WTC11 (cell line): Measurements from ENCODE around the gene PRKAR1B. TPM values are rescaled to one million over a fixed set of nuclear protein-coding genes. Genes with fewer than 3 reads are reported as not detected.

Experiments
- ATAC-seq: fragments of 200-7000 bp; cut with Tn5 transposase; 2 replicates; pipeline ENCODE4 v1.10.0; 2021; ENCODE audit warnings: mild to moderate bottlenecking, moderate library complexity
- CTCF ChIA-PET: fragments of 300-600 bp; sonication (Branson Sonifier 250); formaldehyde crosslinking; loops from one replicate; lab custom pipeline; 2021; ENCODE audit warnings: antibody characterized with exemption; lab: Charles Lee
- POLR2A ChIA-PET: fragments of 350-600 bp; sonication (Branson Sonifier 250); formaldehyde crosslinking; loops from one replicate; lab custom pipeline; 2021; ENCODE audit warnings: antibody characterized with exemption; lab: Charles Lee
- DNase-seq: peaks from one replicate; pipeline ENCODE4 v3.0.0; 2021; ENCODE audit warnings: low spot score
- H3K27ac Mint-ChIP-seq: 2 replicates; pipeline ENCODE4 v1.8.0; 2021; ENCODE audit warnings: mixed read lengths
- H3K27me3 Mint-ChIP-seq: 2 replicates; pipeline ENCODE4 v1.8.0; 2021; ENCODE audit warnings: low read depth, mild to moderate bottlenecking, moderate library complexity, mixed read lengths
- H3K36me3 Mint-ChIP-seq: 2 replicates; pipeline ENCODE4 v1.8.0; 2021; ENCODE audit warnings: mixed read lengths
- H3K4me1 Mint-ChIP-seq: 2 replicates; pipeline ENCODE4 v1.8.0; 2022; ENCODE audit warnings: mixed read lengths
- H3K4me3 Mint-ChIP-seq: 2 replicates; pipeline ENCODE4 v1.8.0; 2021; ENCODE audit warnings: mild to moderate bottlenecking, moderate library complexity, mixed read lengths
- H3K9me3 Mint-ChIP-seq: 2 replicates; pipeline ENCODE4 v1.8.0; 2021; ENCODE audit warnings: mixed read lengths
- FOXP1 ChIP-seq: sonication (generic); formaldehyde crosslinking; IDR thresholded peaks from 2 replicates; pipeline ENCODE4 v1.8.0; 2022; ENCODE audit warnings: missing genetic modification reagents, mild to moderate bottlenecking, moderate library complexity, borderline replicate concordance
- GRHL2 ChIP-seq: fragments of 250-450 bp; sonication (Bioruptor Pico); IDR thresholded peaks from 2 replicates; pipeline ENCODE4 v1.8.0; 2022; ENCODE audit warnings: mild to moderate bottlenecking, moderate library complexity; ENCODE audit not compliant: insufficient replicate concordance, severe bottlenecking
- GTF2I ChIP-seq: fragments of 250-450 bp; sonication (Bioruptor Pico); conservative IDR thresholded peaks from 2 replicates; pipeline ENCODE4 v1.4.0; 2021; ENCODE audit warnings: mild to moderate bottlenecking
- JAZF1 ChIP-seq: fragments of 250-450 bp; sonication (Bioruptor Pico); IDR thresholded peaks from 2 replicates; pipeline ENCODE4 v1.9.0; 2021; ENCODE audit warnings: moderate library complexity, mild to moderate bottlenecking, inconsistent platforms
- NFE2L1 ChIP-seq: sonication (generic); formaldehyde crosslinking; IDR thresholded peaks from 2 replicates; pipeline ENCODE4 v1.8.1; 2023; ENCODE audit warnings: missing genetic modification reagents
- OVOL2 ChIP-seq: fragments of 250-450 bp; sonication (Bioruptor Pico); IDR thresholded peaks from 2 replicates; pipeline ENCODE4 v1.9.0; 2021; ENCODE audit warnings: mild to moderate bottlenecking, borderline replicate concordance
- RORB ChIP-seq: fragments of 250-450 bp; sonication (Bioruptor Pico); IDR thresholded peaks from 2 replicates; pipeline ENCODE4 v1.9.0; 2021; ENCODE audit warnings: mild to moderate bottlenecking
- TEAD4 ChIP-seq: sonication (generic); formaldehyde crosslinking; IDR thresholded peaks from 2 replicates; pipeline ENCODE4 v1.8.0; 2022; ENCODE audit warnings: mild to moderate bottlenecking, missing genetic modification reagents
- ZNF317 ChIP-seq: sonication (generic); formaldehyde crosslinking; IDR thresholded peaks from 2 replicates; pipeline ENCODE4 v1.8.1; 2023; ENCODE audit warnings: low read depth, mild to moderate bottlenecking, moderate library complexity, missing genetic modification reagents, borderline replicate concordance
- ZNF396 ChIP-seq: fragments of 250-450 bp; sonication (Bioruptor Pico); IDR thresholded peaks from 2 replicates; pipeline ENCODE4 v1.8.0; 2021; ENCODE audit warnings: mild to moderate bottlenecking, moderate library complexity, borderline replicate concordance
- ZNF423 ChIP-seq: fragments of 250-450 bp; sonication (Bioruptor Pico); IDR thresholded peaks from 2 replicates; pipeline ENCODE4 v2.1.2; 2022; ENCODE audit warnings: mild to moderate bottlenecking, moderate library complexity
- total RNA-seq: library from RNA; stranded (reverse); gene quantifications from 3 replicates; pipeline ENCODE4 v1.2.3, GENCODE V29; 2021
- TF ChIP-seq, protein P1 (sequence below): fragments of 250-450 bp; sonication (Bioruptor Pico); IDR thresholded peaks from 2 replicates; pipeline ENCODE4 v1.9.0; 2021; ENCODE audit warnings: moderate library complexity, mild to moderate bottlenecking, inconsistent platforms, borderline replicate concordance
- TF ChIP-seq, protein P2 (sequence below): fragments of 250-450 bp; sonication (Bioruptor Pico); IDR thresholded peaks from 2 replicates; pipeline ENCODE4 v1.9.0; 2021; ENCODE audit warnings: mild to moderate bottlenecking, borderline replicate concordance
- TF ChIP-seq, protein P3 (sequence below): sonication (generic); formaldehyde crosslinking; IDR thresholded peaks from 2 replicates; pipeline ENCODE4 v1.8.1; 2023; ENCODE audit warnings: mild to moderate bottlenecking, missing genetic modification reagents, moderate library complexity
- TF ChIP-seq, protein P4 (sequence below): sonication (generic); formaldehyde crosslinking; IDR thresholded peaks from 2 replicates; pipeline ENCODE4 v1.8.1; 2022; ENCODE audit warnings: mild to moderate bottlenecking, missing genetic modification reagents, moderate library complexity, borderline replicate concordance
- TF ChIP-seq, protein P5 (sequence below): sonication (generic); formaldehyde crosslinking; IDR thresholded peaks from 2 replicates; pipeline ENCODE4 v1.8.0; 2023; ENCODE audit warnings: missing genetic modification reagents, mild to moderate bottlenecking, borderline replicate concordance
- TF ChIP-seq, protein P6 (sequence below): fragments of 200-600 bp; IDR thresholded peaks from 2 replicates; pipeline ENCODE4 v1.8.0; 2022; ENCODE audit warnings: antibody characterized with exemption

Gene PRKAR1B
- total RNA-seq, 1 experiment from 2014 or later: 43.6 TPM

DNA sequence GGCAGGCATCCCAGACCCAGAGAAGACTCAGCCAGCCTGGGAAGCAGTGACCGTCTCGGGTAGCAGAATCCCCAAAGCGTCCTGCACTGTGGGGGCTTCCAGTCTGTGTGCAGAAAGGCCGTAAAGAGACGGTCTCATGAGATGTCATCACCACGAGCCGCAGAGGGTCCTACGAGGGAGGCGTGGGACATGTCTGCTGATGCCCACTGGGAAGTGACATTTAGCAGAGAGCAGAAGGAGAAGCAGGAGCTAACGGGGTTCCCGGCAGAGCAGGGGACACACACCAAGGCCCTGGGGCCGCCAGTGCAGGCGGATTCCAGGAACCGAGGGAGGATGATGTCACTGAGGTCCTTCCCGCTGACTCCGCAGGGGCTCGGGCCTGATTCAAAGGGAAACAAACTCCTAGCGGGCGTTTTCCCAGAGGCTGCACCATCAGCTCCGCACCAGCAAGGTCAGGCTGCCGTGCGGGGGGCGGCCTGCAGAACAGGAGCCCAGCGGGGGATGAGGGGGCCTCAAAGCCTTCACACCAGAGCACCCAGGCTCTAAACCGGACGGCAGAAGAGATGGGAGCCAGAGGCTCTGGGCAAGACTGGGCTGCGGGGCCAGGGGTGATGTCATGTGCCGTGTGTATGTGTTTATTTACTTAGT, 122.1 kb downstream of the PRKAR1B start (continued):
- TF ChIP-seq GRHL2 (CRISPR knock-in tag): no peak
- no peak for TF ChIP-seq JAZF1 (CRISPR knock-in tag)
- TF ChIP-seq, protein P1, sequence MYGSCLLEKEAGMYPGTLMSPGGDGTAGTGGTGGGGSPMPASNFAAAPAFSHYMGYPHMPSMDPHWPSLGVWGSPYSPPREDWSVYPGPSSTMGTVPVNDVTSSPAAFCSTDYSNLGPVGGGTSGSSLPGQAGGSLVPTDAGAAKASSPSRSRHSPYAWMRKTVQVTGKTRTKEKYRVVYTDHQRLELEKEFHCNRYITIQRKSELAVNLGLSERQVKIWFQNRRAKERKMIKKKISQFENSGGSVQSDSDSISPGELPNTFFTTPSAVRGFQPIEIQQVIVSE (CRISPR knock-in tag): no peak
- TF ChIP-seq ZNF317 (CRISPR knock-in tag): no peak
- TF ChIP-seq, protein P2, sequence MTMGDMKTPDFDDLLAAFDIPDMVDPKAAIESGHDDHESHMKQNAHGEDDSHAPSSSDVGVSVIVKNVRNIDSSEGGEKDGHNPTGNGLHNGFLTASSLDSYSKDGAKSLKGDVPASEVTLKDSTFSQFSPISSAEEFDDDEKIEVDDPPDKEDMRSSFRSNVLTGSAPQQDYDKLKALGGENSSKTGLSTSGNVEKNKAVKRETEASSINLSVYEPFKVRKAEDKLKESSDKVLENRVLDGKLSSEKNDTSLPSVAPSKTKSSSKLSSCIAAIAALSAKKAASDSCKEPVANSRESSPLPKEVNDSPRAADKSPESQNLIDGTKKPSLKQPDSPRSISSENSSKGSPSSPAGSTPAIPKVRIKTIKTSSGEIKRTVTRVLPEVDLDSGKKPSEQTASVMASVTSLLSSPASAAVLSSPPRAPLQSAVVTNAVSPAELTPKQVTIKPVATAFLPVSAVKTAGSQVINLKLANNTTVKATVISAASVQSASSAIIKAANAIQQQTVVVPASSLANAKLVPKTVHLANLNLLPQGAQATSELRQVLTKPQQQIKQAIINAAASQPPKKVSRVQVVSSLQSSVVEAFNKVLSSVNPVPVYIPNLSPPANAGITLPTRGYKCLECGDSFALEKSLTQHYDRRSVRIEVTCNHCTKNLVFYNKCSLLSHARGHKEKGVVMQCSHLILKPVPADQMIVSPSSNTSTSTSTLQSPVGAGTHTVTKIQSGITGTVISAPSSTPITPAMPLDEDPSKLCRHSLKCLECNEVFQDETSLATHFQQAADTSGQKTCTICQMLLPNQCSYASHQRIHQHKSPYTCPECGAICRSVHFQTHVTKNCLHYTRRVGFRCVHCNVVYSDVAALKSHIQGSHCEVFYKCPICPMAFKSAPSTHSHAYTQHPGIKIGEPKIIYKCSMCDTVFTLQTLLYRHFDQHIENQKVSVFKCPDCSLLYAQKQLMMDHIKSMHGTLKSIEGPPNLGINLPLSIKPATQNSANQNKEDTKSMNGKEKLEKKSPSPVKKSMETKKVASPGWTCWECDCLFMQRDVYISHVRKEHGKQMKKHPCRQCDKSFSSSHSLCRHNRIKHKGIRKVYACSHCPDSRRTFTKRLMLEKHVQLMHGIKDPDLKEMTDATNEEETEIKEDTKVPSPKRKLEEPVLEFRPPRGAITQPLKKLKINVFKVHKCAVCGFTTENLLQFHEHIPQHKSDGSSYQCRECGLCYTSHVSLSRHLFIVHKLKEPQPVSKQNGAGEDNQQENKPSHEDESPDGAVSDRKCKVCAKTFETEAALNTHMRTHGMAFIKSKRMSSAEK (CRISPR knock-in tag): no peak
- TF ChIP-seq NFE2L1 (CRISPR knock-in tag): no peak
- TF ChIP-seq FOXP1: no peak
- TF ChIP-seq, protein P3, sequence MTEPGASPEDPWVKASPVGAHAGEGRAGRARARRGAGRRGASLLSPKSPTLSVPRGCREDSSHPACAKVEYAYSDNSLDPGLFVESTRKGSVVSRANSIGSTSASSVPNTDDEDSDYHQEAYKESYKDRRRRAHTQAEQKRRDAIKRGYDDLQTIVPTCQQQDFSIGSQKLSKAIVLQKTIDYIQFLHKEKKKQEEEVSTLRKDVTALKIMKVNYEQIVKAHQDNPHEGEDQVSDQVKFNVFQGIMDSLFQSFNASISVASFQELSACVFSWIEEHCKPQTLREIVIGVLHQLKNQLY (CRISPR knock-in tag): no peak
- TF ChIP-seq ZNF396 (CRISPR knock-in tag): no peak
- TF ChIP-seq OVOL2 (CRISPR knock-in tag): no peak
- no peak for TF ChIP-seq GTF2I (CRISPR knock-in tag)

DNA sequence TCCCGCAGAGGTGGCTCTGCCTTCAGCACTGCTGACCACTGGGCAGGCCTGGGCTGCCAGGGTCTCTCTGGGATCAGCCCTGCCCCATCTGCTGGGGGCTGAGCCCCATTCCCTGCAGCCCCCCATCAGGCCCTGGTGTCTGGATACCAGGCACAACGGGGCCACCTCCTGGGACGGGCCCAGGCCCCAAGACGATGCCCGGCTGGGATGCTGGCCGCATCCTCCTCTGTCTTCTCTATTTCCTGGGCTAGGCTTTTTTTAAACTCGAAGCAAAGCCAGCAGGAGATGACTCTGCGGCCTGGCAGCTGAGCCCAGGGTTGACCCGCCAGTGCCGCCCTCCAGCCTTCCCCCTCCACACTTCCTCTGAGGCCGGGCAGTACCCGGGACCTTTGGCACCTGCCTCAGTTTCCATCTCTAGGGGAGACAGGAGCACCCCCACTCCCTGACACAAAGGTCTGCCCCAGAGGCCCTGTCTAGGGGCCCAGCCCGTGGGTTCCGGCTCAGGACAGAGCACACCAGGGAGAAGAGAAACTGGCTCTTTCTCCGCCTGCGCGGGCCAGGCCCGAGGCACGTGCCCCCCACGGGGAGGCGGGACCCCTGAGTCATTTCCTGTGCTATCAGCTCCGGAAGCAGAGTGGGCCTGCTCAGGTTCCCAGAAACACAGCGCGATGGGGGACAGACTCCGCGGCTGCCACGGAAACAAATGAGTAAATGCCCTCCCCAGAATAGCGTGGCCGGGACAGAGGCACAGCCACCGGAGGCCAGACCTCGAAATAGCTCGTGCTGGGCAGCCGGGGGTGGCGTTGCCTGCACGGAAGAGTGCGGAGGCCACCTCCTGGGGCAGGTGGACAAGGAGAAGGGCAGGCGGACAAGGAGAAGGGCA, 122.8 kb downstream of the PRKAR1B start:
- CTCF ChIA-PET: no interaction called here
- no peak for TF ChIP-seq GTF2I (CRISPR knock-in tag)
- no peak for TF ChIP-seq ZNF396 (CRISPR knock-in tag)
- TF ChIP-seq, protein P4, sequence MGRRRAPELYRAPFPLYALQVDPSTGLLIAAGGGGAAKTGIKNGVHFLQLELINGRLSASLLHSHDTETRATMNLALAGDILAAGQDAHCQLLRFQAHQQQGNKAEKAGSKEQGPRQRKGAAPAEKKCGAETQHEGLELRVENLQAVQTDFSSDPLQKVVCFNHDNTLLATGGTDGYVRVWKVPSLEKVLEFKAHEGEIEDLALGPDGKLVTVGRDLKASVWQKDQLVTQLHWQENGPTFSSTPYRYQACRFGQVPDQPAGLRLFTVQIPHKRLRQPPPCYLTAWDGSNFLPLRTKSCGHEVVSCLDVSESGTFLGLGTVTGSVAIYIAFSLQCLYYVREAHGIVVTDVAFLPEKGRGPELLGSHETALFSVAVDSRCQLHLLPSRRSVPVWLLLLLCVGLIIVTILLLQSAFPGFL (CRISPR knock-in tag): no peak
- TF ChIP-seq, protein P5, sequence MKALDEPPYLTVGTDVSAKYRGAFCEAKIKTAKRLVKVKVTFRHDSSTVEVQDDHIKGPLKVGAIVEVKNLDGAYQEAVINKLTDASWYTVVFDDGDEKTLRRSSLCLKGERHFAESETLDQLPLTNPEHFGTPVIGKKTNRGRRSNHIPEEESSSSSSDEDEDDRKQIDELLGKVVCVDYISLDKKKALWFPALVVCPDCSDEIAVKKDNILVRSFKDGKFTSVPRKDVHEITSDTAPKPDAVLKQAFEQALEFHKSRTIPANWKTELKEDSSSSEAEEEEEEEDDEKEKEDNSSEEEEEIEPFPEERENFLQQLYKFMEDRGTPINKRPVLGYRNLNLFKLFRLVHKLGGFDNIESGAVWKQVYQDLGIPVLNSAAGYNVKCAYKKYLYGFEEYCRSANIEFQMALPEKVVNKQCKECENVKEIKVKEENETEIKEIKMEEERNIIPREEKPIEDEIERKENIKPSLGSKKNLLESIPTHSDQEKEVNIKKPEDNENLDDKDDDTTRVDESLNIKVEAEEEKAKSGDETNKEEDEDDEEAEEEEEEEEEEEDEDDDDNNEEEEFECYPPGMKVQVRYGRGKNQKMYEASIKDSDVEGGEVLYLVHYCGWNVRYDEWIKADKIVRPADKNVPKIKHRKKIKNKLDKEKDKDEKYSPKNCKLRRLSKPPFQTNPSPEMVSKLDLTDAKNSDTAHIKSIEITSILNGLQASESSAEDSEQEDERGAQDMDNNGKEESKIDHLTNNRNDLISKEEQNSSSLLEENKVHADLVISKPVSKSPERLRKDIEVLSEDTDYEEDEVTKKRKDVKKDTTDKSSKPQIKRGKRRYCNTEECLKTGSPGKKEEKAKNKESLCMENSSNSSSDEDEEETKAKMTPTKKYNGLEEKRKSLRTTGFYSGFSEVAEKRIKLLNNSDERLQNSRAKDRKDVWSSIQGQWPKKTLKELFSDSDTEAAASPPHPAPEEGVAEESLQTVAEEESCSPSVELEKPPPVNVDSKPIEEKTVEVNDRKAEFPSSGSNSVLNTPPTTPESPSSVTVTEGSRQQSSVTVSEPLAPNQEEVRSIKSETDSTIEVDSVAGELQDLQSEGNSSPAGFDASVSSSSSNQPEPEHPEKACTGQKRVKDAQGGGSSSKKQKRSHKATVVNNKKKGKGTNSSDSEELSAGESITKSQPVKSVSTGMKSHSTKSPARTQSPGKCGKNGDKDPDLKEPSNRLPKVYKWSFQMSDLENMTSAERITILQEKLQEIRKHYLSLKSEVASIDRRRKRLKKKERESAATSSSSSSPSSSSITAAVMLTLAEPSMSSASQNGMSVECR (CRISPR knock-in tag): no peak
- TF ChIP-seq, protein P6, sequence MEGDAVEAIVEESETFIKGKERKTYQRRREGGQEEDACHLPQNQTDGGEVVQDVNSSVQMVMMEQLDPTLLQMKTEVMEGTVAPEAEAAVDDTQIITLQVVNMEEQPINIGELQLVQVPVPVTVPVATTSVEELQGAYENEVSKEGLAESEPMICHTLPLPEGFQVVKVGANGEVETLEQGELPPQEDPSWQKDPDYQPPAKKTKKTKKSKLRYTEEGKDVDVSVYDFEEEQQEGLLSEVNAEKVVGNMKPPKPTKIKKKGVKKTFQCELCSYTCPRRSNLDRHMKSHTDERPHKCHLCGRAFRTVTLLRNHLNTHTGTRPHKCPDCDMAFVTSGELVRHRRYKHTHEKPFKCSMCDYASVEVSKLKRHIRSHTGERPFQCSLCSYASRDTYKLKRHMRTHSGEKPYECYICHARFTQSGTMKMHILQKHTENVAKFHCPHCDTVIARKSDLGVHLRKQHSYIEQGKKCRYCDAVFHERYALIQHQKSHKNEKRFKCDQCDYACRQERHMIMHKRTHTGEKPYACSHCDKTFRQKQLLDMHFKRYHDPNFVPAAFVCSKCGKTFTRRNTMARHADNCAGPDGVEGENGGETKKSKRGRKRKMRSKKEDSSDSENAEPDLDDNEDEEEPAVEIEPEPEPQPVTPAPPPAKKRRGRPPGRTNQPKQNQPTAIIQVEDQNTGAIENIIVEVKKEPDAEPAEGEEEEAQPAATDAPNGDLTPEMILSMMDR: no peak
- TF ChIP-seq TEAD4 (CRISPR knock-in tag): no peak
- TF ChIP-seq ZNF423 (CRISPR knock-in tag): no peak
- no peak for TF ChIP-seq RORB (CRISPR knock-in tag)
- no peaks in the 10 kb centered on the region; the same call in 1 of the 2 replicates for H3K36me3 Mint-ChIP-seq
- no peaks in the 10 kb centered on the region for H3K9me3 Mint-ChIP-seq
- no peak overlapping the region for H3K27ac Mint-ChIP-seq
- POLR2A ChIA-PET: no interaction called here
- no peak overlapping the region for H3K4me3 Mint-ChIP-seq
- H3K4me1 Mint-ChIP-seq: peaks cover 4% of the 10 kb centered on the region; the same call in 1 of the 2 replicates
- ATAC-seq (no peak), DNase-seq (no peak)
- H3K27me3 Mint-ChIP-seq: no peaks in the 10 kb centered on the region
